ENCODE results near the gene SELE. TPM values are rescaled to one million over a fixed set of nuclear protein-coding genes. Genes with fewer than 3 reads are reported as not detected.

SELE gene
- total RNA-seq, 2 donors from 2014 or later, result 0.11 to 0.94 TPM

GRCh38 chr1:169765580-169766331, 31.9 kb upstream of the SELE start:
- H3K9me3 ChIP-seq, result no peaks in the 10 kb centered on the region
- no peaks in the 10 kb centered on the region for H3K27me3 ChIP-seq
- no peak for DNase-seq (ENCODE audit: low spot score)
- H3K4me1 ChIP-seq, result no peaks in the 10 kb centered on the region
- H3K36me3 ChIP-seq, result no peaks in the 10 kb centered on the region
- no peak for TF ChIP-seq CTCF (IDR thresholded peaks at IDR 0.05)
- H3K4me3 ChIP-seq, result no peak overlapping the region
- H3K27ac ChIP-seq, result no peak overlapping the region

- no peak for TF ChIP-seq CTCF (IDR thresholded peaks at IDR 0.05)
- DNase-seq (ENCODE audit: low spot score), result no peak
- Histone ChIP-seq H3K9me3 (no peaks in the 10 kb centered on the region), H3K27ac (no peak overlapping the region), H3K4me3 (no peak overlapping the region), H3K4me1 (no peaks in the 10 kb centered on the region), H3K27me3 (no peaks in the 10 kb centered on the region), H3K36me3 (no peaks in the 10 kb centered on the region)
These were observed 31.0 kb upstream of the SELE start for GRCh38 chr1:169764919-169765318.

- DNase-seq (ENCODE audit: low spot score), result no peak
- Histone ChIP-seq H3K4me1 (no peaks in the 10 kb centered on the region), H3K9me3 (no peaks in the 10 kb centered on the region), H3K36me3 (no peaks in the 10 kb centered on the region), H3K4me3 (no peak overlapping the region), H3K27ac (no peak overlapping the region), H3K27me3 (no peaks in the 10 kb centered on the region)
- TF ChIP-seq CTCF (IDR thresholded peaks at IDR 0.05), result no peak
These were observed 28.8 kb upstream of the SELE start for GRCh38 chr1:169762699-169763098.

- TF ChIP-seq CTCF (IDR thresholded peaks at IDR 0.05), result no peak
- Histone ChIP-seq H3K9me3 (no peaks in the 10 kb centered on the region), H3K4me3 (no peak overlapping the region), H3K4me1 (no peaks in the 10 kb centered on the region), H3K27me3 (no peaks in the 10 kb centered on the region), H3K27ac (no peak overlapping the region), H3K36me3 (no peaks in the 10 kb centered on the region)
- no peak for DNase-seq (ENCODE audit: low spot score)
These were observed 25.2 kb upstream of the SELE start for GRCh38 chr1:169759038-169759437.

- Histone ChIP-seq H3K4me1 (no peaks in the 10 kb centered on the region), H3K27me3 (no peaks in the 10 kb centered on the region), H3K4me3 (no peak overlapping the region), H3K36me3 (no peaks in the 10 kb centered on the region), H3K9me3 (no peaks in the 10 kb centered on the region), H3K27ac (no peak overlapping the region)
- DNase-seq (ENCODE audit: low spot score), result no peak
- no peak for TF ChIP-seq CTCF (IDR thresholded peaks at IDR 0.05)
These were observed 19.7 kb upstream of the SELE start for GRCh38 chr1:169753549-169753948.

- Histone ChIP-seq H3K36me3 (no peaks in the 10 kb centered on the region), H3K4me1 (no peaks in the 10 kb centered on the region), H3K4me3 (no peak overlapping the region), H3K9me3 (no peaks in the 10 kb centered on the region), H3K27me3 (no peaks in the 10 kb centered on the region), H3K27ac (no peak overlapping the region)
- no peak for DNase-seq (ENCODE audit: low spot score)
- no peak for TF ChIP-seq CTCF (IDR thresholded peaks at IDR 0.05)
These were observed 16.2 kb upstream of the SELE start for GRCh38 chr1:169750041-169750440.

Measured in right atrium auricular region (tissue), 2 donors.